Endothelial cell (in vitro differentiated cells): ENCODE data around the gene SMIM30. TPM values are rescaled to one million over a fixed set of nuclear protein-coding genes. Genes with fewer than 3 reads are reported as not detected.

Experiments used
- DNase-seq: peaks from one replicate; pipeline ENCODE4 v3.0.0; 2021; ENCODE audit warnings: low spot score
- H3K27ac Mint-ChIP-seq: one replicate; pipeline ENCODE4 v1.8.0; 2021; ENCODE audit warnings: mixed read lengths, inconsistent platforms; ENCODE audit not compliant: unreplicated experiment
- H3K27me3 Mint-ChIP-seq: one replicate; pipeline ENCODE4 v1.8.0; 2021; ENCODE audit warnings: mild to moderate bottlenecking, moderate library complexity, mixed read lengths, inconsistent platforms; ENCODE audit not compliant: unreplicated experiment
- H3K36me3 Mint-ChIP-seq: one replicate; pipeline ENCODE4 v1.8.0; 2021; ENCODE audit warnings: mild to moderate bottlenecking, low read depth, mixed read lengths, inconsistent platforms; ENCODE audit not compliant: unreplicated experiment
- H3K4me1 Mint-ChIP-seq: one replicate; pipeline ENCODE4 v1.8.0; 2021; ENCODE audit warnings: mild to moderate bottlenecking, mixed read lengths, inconsistent platforms; ENCODE audit not compliant: unreplicated experiment
- H3K4me3 Mint-ChIP-seq: one replicate; pipeline ENCODE4 v1.8.0; 2021; ENCODE audit warnings: mild to moderate bottlenecking, mixed read lengths, inconsistent platforms; ENCODE audit not compliant: unreplicated experiment
- H3K9me3 Mint-ChIP-seq: one replicate; pipeline ENCODE4 v1.8.0; 2021; ENCODE audit warnings: mixed read lengths, inconsistent platforms; ENCODE audit not compliant: unreplicated experiment
- total RNA-seq: library from RNA; stranded (reverse); fragmentation: NEBNext Ultra II Directional; extraction: Animal tissue kit (Norgen Biotek cat#: 25700); gene quantifications from one replicate; pipeline ENCODE4 v1.2.1, GENCODE V29; 2021; ENCODE audit not compliant: unreplicated experiment
- TF ChIP-seq, protein P1 (sequence below): fragments of 200-600 bp; sonication (generic); IDR thresholded peaks from one replicate; pipeline ENCODE4 v1.5.0; 2021; ENCODE audit warnings: antibody characterized with exemption; ENCODE audit not compliant: unreplicated experiment

SMIM30 gene
- total RNA-seq, 1 donor from 2014 or later, result 36.1 TPM

DNA sequence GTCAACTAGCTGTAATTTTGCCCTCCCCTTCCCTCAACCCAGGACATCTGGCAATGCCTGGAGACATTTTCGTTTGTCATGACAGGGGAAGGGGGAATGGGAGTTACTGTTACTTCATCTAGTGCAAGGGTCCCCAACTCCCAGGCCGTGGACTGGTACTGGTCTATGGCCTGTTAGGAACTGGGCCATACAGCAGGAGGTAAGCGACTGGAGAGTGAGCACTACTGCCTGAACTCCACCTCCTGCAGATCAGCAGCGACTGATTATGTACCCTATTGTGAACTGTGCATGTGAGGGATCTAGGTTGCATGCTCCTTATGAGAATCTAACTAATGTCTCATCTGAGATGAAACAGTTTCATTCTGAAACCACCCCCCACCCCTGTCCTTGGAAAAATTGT lies 22.6 kb upstream of the SMIM30 start:
- DNase-seq, result no peak
- H3K4me1 Mint-ChIP-seq, result no peaks in the 10 kb centered on the region
- H3K27me3 Mint-ChIP-seq, result no peaks in the 10 kb centered on the region
- no peak overlapping the region for H3K27ac Mint-ChIP-seq
- no peaks in the 10 kb centered on the region for H3K9me3 Mint-ChIP-seq
- H3K36me3 Mint-ChIP-seq, result no peaks in the 10 kb centered on the region
- no peak overlapping the region for H3K4me3 Mint-ChIP-seq
- TF ChIP-seq, protein P1, sequence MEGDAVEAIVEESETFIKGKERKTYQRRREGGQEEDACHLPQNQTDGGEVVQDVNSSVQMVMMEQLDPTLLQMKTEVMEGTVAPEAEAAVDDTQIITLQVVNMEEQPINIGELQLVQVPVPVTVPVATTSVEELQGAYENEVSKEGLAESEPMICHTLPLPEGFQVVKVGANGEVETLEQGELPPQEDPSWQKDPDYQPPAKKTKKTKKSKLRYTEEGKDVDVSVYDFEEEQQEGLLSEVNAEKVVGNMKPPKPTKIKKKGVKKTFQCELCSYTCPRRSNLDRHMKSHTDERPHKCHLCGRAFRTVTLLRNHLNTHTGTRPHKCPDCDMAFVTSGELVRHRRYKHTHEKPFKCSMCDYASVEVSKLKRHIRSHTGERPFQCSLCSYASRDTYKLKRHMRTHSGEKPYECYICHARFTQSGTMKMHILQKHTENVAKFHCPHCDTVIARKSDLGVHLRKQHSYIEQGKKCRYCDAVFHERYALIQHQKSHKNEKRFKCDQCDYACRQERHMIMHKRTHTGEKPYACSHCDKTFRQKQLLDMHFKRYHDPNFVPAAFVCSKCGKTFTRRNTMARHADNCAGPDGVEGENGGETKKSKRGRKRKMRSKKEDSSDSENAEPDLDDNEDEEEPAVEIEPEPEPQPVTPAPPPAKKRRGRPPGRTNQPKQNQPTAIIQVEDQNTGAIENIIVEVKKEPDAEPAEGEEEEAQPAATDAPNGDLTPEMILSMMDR, result no peak

DNA sequence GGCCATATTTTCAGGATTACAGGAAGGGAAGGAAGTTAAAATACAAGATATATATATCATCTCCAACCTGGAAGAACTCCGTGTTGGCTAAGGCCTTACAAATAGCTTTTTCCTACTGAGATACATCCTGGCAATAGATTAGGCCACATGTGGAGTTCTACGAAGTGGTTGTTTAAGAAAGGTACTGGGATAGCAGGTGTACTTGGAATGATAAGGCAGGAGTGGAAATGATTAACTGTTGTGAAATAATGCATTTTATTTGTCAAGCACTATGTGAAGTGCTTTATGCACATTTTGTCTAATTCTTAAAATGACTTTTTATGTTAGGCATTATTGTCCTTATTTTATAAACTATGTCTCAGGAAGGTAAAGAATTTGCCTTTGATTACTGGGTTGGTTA lies 18.9 kb upstream of the SMIM30 start:
- H3K36me3 Mint-ChIP-seq, result no peaks in the 10 kb centered on the region
- no peak overlapping the region for H3K4me3 Mint-ChIP-seq
- no peaks in the 10 kb centered on the region for H3K27me3 Mint-ChIP-seq
- TF ChIP-seq, protein P1, result no peak
- H3K27ac Mint-ChIP-seq, result no peak overlapping the region
- H3K9me3 Mint-ChIP-seq, result no peaks in the 10 kb centered on the region
- no peaks in the 10 kb centered on the region for H3K4me1 Mint-ChIP-seq
- no peak for DNase-seq

DNA sequence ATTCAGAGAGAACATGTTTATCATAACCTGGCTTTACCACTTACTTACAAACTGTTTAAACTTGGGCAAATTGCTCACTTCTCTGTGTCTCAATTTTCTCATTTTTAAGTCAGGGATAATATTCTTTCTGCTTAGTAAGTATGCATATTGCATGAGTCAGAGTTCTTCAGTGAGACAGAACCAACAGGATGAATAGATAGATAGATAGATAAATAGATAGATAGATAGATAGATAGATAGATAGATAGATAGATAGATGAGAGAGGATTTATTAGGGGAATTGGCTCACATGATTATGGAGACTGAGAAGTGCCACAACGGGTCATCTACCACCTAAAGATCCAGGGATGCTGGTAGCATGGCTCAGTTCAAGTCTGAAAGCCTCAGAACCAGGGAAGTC lies 15.7 kb upstream of the SMIM30 start:
- Mint-ChIP-seq H3K27ac (no peak overlapping the region), H3K9me3 (no peaks in the 10 kb centered on the region), H3K4me3 (no peak overlapping the region), H3K27me3 (no peaks in the 10 kb centered on the region), H3K36me3 (no peaks in the 10 kb centered on the region), H3K4me1 (no peaks in the 10 kb centered on the region)
- no peak for DNase-seq
- TF ChIP-seq, protein P1, result no peak

DNA sequence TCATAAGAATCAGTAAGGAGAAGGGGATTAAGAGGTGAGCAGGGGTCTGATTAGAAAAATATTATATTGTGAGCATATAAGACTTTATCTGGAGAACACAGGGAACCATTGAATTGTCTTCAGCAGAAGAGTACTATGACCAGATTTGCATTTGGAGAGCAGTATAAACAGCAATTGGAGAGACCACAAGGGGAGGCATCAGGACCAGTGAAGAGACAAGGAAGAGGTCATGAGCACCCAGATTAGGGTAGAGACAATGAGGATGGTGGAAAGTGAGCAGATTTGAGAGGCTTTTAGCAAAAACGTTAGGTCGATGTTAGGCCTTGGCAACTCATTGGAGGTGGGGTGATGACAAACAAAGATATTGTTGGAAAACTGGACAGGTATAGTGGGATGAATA lies 13.0 kb upstream of the SMIM30 start:
- H3K27me3 Mint-ChIP-seq, result no peaks in the 10 kb centered on the region
- no peak overlapping the region for H3K4me3 Mint-ChIP-seq
- H3K4me1 Mint-ChIP-seq, result no peaks in the 10 kb centered on the region
- TF ChIP-seq, protein P1, result no peak
- H3K27ac Mint-ChIP-seq, result no peak overlapping the region
- no peaks in the 10 kb centered on the region for H3K36me3 Mint-ChIP-seq
- no peak for DNase-seq
- H3K9me3 Mint-ChIP-seq, result no peaks in the 10 kb centered on the region

DNA sequence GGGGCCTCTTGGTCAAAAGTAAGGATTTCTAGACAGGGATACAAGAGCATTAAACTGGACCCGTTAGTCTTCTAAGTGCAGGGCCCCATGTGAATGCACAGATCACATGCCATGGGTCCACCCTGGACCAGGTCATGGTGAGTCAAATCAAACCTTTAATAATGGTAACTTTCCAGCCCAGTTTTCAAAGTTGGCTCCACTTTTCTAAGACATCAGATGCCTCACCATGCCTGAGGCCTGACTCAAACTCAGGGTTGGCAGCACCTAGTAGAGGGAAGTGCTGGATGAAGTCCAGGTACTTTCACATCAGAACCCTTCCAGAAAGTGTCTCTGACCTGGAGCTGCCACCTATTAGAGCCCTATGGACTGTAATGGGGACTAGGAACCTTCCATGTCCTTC lies 9.7 kb upstream of the SMIM30 start:
- no peak overlapping the region for H3K4me3 Mint-ChIP-seq
- no peaks in the 10 kb centered on the region for H3K4me1 Mint-ChIP-seq
- no peaks in the 10 kb centered on the region for H3K27me3 Mint-ChIP-seq
- H3K36me3 Mint-ChIP-seq, result no peaks in the 10 kb centered on the region
- no peaks in the 10 kb centered on the region for H3K9me3 Mint-ChIP-seq
- TF ChIP-seq, protein P1, result no peak
- DNase-seq, result no peak
- H3K27ac Mint-ChIP-seq, result no peak overlapping the region
